G401 (cell line): ENCODE results near the gene GTF3C6. TPM values are rescaled to one million over a fixed set of nuclear protein-coding genes. Genes with fewer than 3 reads are reported as not detected.
"Not testable (repeated sequence)": the region's sequence is repeated elsewhere in the genome, so short reads cannot be mapped to it uniquely, and the experiment has no call there.

ENCODE experiments used
- DNase-seq: peaks from one replicate; pipeline ENCODE4 v3.0.0-alpha.2; 2015; ENCODE audit warnings: low spot score
- in situ Hi-C: cut with HindIII; loops from 2 replicates; pipeline ENCODE4 v1.10.0; 2016; ENCODE audit warnings: low sequenced_read_pairs, mixed read lengths
- total RNA-seq: library from RNA; depleted of rRNA; stranded (reverse); fragments of >200 nt; shearing (Covaris generic); gene quantifications from 2 replicates; pipeline ENCODE4 v1.2.3, GENCODE V29; 2014

GTF3C6 gene
- total RNA-seq, 1 experiment from 2014 or later: 38.2 TPM

- DNase-seq, in situ Hi-C loops: not testable (repeated sequence)
These were observed 10.2 kb downstream of the GTF3C6 start for GRCh38 chr6:110968661-110969060.

- no peak for DNase-seq
- in situ Hi-C loops: no loop called here
These were observed 13.0 kb downstream of the GTF3C6 start for GRCh38 chr6:110971468-110971867.

- DNase-seq: no peak
- in situ Hi-C loops: no loop called here
These were observed 18.1 kb downstream of the GTF3C6 start for GRCh38 chr6:110976575-110976974.

GRCh38 chr6:110979565-110980101 is 21.1 kb downstream of the GTF3C6 start:
- in situ Hi-C loops: no loop called here
- no peak for DNase-seq

- in situ Hi-C loops: no loop called here
- no peak for DNase-seq
These were observed 21.7 kb downstream of the GTF3C6 start for GRCh38 chr6:110980227-110980626.

GRCh38 chr6:110980648-110981047 is 22.1 kb downstream of the GTF3C6 start:
- in situ Hi-C loops: no loop called here
- DNase-seq: no peak

- in situ Hi-C loops: no loop called here
These were observed 22.7 kb downstream of the GTF3C6 start for GRCh38 chr6:110981202-110981600.

GRCh38 chr6:110990840-110991576 is 32.5 kb downstream of the GTF3C6 start:
- no peak for DNase-seq
- in situ Hi-C loops: no loop called here

More at GRCh38 chr6:110981202-110981600, 22.7 kb downstream of the GTF3C6 start:
- DNase-seq: no peak

- no peak for DNase-seq
- in situ Hi-C loops: no loop called here
These were observed 38.2 kb downstream of the GTF3C6 start for GRCh38 chr6:110996691-110997090.

- in situ Hi-C loops: no loop called here
- DNase-seq: peak; percentile 40
These were observed 41.2 kb downstream of the GTF3C6 start for GRCh38 chr6:110999634-111000270.

GRCh38 chr6:111002350-111002749 is 43.8 kb downstream of the GTF3C6 start:
- in situ Hi-C loops: no loop called here

GRCh38 chr6:111011360-111012142 is 53.0 kb downstream of the GTF3C6 start:
- DNase-seq: peak; percentile 70
- in situ Hi-C loops: no loop called here

More at GRCh38 chr6:111002350-111002749, 43.8 kb downstream of the GTF3C6 start:
- no peak for DNase-seq

GRCh38 chr6:111012143-111012452 is 53.6 kb downstream of the GTF3C6 start:
- no peak for DNase-seq
- in situ Hi-C loops: no loop called here

GRCh38 chr6:111012520-111012919 is 54.0 kb downstream of the GTF3C6 start:
- in situ Hi-C loops, DNase-seq: not testable (repeated sequence)

GRCh38 chr6:111013144-111013915 is 54.8 kb downstream of the GTF3C6 start:
- in situ Hi-C loops: no loop called here
- DNase-seq: peak; percentile 24

GRCh38 chr6:111015389-111016124 is 57.1 kb downstream of the GTF3C6 start:
- no peak for DNase-seq
- in situ Hi-C loops: no loop called here

- in situ Hi-C loops, DNase-seq: not testable (repeated sequence)
These were observed 58.7 kb downstream of the GTF3C6 start for GRCh38 chr6:111017241-111017640.
